GM21717 (cell line): ENCODE data around the gene LPIN1.
"Not testable (repeated sequence)": the region's sequence is repeated elsewhere in the genome, so short reads cannot be mapped to it uniquely, and the experiment has no call there.

Experiments used
- ATAC-seq: cut with Tn5 transposase; IDR thresholded peaks from one replicate; pipeline ENCODE4 v1.9.1; 2021; ENCODE audit warnings: mild to moderate bottlenecking, moderate library complexity; ENCODE audit not compliant: unreplicated experiment

The LPIN1 gene

GRCh38 chr2:11809586-11810236, 63.3 kb downstream of the LPIN1 start:
- ATAC-seq, result no peak

- no peak for ATAC-seq
These were observed 64.0 kb downstream of the LPIN1 start for GRCh38 chr2:11810237-11810977.

GRCh38 chr2:11811036-11811654, 64.7 kb downstream of the LPIN1 start:
- ATAC-seq, result no peak

GRCh38 chr2:11812466-11813248, 66.2 kb downstream of the LPIN1 start:
- ATAC-seq, result no peak

GRCh38 chr2:11813345-11813744, 66.9 kb downstream of the LPIN1 start:
- ATAC-seq, result not testable (repeated sequence)

GRCh38 chr2:11813951-11814350, 67.5 kb downstream of the LPIN1 start:
- ATAC-seq, result no peak

GRCh38 chr2:11814979-11815510, 68.6 kb downstream of the LPIN1 start:
- no peak for ATAC-seq

GRCh38 chr2:11816935-11817334, 70.5 kb downstream of the LPIN1 start:
- not testable (repeated sequence) for ATAC-seq

GRCh38 chr2:11819235-11819729, 72.8 kb downstream of the LPIN1 start:
- ATAC-seq, result no peak

- no peak for ATAC-seq
These were observed 74.2 kb downstream of the LPIN1 start for GRCh38 chr2:11820650-11821049.

GRCh38 chr2:11821705-11822104, 75.3 kb downstream of the LPIN1 start:
- ATAC-seq, result no peak

GRCh38 chr2:11822359-11822745, 75.9 kb downstream of the LPIN1 start:
- ATAC-seq, result not testable (repeated sequence)

- no peak for ATAC-seq
These were observed 76.5 kb downstream of the LPIN1 start for GRCh38 chr2:11822746-11823451.

- ATAC-seq, result no peak
These were observed 78.7 kb downstream of the LPIN1 start for GRCh38 chr2:11824901-11825828.

GRCh38 chr2:11827547-11827946, 81.1 kb downstream of the LPIN1 start:
- ATAC-seq, result no peak

GRCh38 chr2:11828933-11829323, 82.5 kb downstream of the LPIN1 start:
- ATAC-seq, result no peak

GRCh38 chr2:11829324-11829946, 83.0 kb downstream of the LPIN1 start:
- ATAC-seq, result peak; percentile 32

- peak; percentile 77 for ATAC-seq
These were observed 83.7 kb downstream of the LPIN1 start for GRCh38 chr2:11829947-11830707.
